GM10266 (cell line): ENCODE measurements around the gene C22orf15.

Source experiments
- DNase-seq: peaks from one replicate; pipeline ENCODE4 v3.0.0; 2012; ENCODE audit errors: extremely low spot score
- CTCF ChIP-seq: IDR thresholded peaks from 2 replicates; pipeline ENCODE4 v1.5.1; 2012; ENCODE audit warnings: mild to moderate bottlenecking, low read depth; ENCODE audit not compliant: control insufficient read depth, insufficient read depth; ENCODE audit errors: missing control alignments

Gene C22orf15

GRCh38 chr22:23767673-23768548 lies 5.1 kb downstream of the C22orf15 start, which contains the start of gene CHCHD10:
CHCHD10 (minus strand) TSS chr22:23767972; CDS start chr22:23767874, 98 bp downstream.
- peak; percentile 77 for TF ChIP-seq CTCF
- peak; percentile 92 for DNase-seq

- no peak for DNase-seq
- TF ChIP-seq CTCF: no peak
These were observed 6.7 kb downstream of the C22orf15 start for GRCh38 chr22:23769321-23769965.

- no peak for DNase-seq
- no peak for TF ChIP-seq CTCF
These were observed 9.5 kb downstream of the C22orf15 start for GRCh38 chr22:23772315-23772648.

- TF ChIP-seq CTCF: no peak
- DNase-seq: peak; percentile 85
These were observed 10.1 kb downstream of the C22orf15 start, which contains the start of gene MMP11 for GRCh38 chr22:23772649-23773473. MMP11 (plus strand) TSS chr22:23772849; CDS start chr22:23772871, 22 bp downstream.

GRCh38 chr22:23773483-23774113 lies 10.8 kb downstream of the C22orf15 start:
- DNase-seq: no peak
- TF ChIP-seq CTCF: no peak

- TF ChIP-seq CTCF: no peak
- no peak for DNase-seq
These were observed 11.5 kb downstream of the C22orf15 start for GRCh38 chr22:23774114-23774921.
